CD4-positive, alpha-beta T cell (primary cell): ENCODE results near the gene TMOD3. TPM values are rescaled to one million over a fixed set of nuclear protein-coding genes. Genes with fewer than 3 reads are reported as not detected.
A peak's percentile ranks its signal among the peaks of the same experiment; 100 is the strongest.

Source experiments
- ATAC-seq: fragments of 200-7000 bp; cut with Tn5 transposase; one replicate; pipeline ENCODE4 v1.10.0; 2022; ENCODE audit warnings: mild to moderate bottlenecking; ENCODE audit not compliant: poor library complexity
- CTCF ChIA-PET: fragments of 350-600 bp; sonication (Branson Sonifier 250); formaldehyde crosslinking; loops from one replicate; lab custom pipeline; 2021; ENCODE audit warnings: antibody characterized with exemption, inconsistent platforms; lab: Charles Lee
- POLR2A ChIA-PET: fragments of 350-600 bp; sonication (Branson Sonifier 250); formaldehyde crosslinking; loops from one replicate; lab custom pipeline; 2021; ENCODE audit warnings: antibody characterized with exemption, inconsistent platforms; lab: Charles Lee
- DNase-seq, 14 experiments: peaks; one replicate each; pipeline ENCODE4 v3.0.0-alpha.2; 2013 to 2020; ENCODE audit warnings: mixed read lengths in 2 of 14
- H3K27ac ChIP-seq, 2 donors: one replicate each; pipeline versions ENCODE4 v1.5.1 to v1.7.0; 2013; ENCODE audit warnings: low read length in 2 of 2, low read depth in 1 of 2, mild to moderate bottlenecking in 1 of 2
- H3K27me3 ChIP-seq, 2 experiments: 1 replicate in 1 of 2; 2 replicates in 1 of 2; pipeline versions ENCODE4 v1.6.1 to v1.7.0; 2013; ENCODE audit warnings: low read length in 2 of 2, control low read depth in 1 of 2, mild to moderate bottlenecking in 1 of 2, moderate library complexity in 1 of 2; ENCODE audit not compliant: insufficient read depth in 2 of 2, control insufficient read depth in 1 of 2
- H3K36me3 ChIP-seq: one replicate; pipeline ENCODE4 v1.6.1; 2013; ENCODE audit warnings: low read length, control low read depth; ENCODE audit not compliant: insufficient read depth
- H3K4me1 ChIP-seq: one replicate; pipeline ENCODE4 v1.6.1; 2013; ENCODE audit warnings: low read length, control low read depth; ENCODE audit not compliant: insufficient read depth
- H3K4me3 ChIP-seq: one replicate; pipeline ENCODE4 v1.5.1; 2013; ENCODE audit warnings: mild to moderate bottlenecking, low read length, moderate library complexity
- H3K9me3 ChIP-seq, 2 experiments: 1 replicate in 1 of 2; 2 replicates in 1 of 2; pipeline versions ENCODE4 v1.6.1 to v1.7.0; 2013; ENCODE audit warnings: low read length in 2 of 2, mild to moderate bottlenecking in 2 of 2, control low read depth in 1 of 2, moderate library complexity in 1 of 2; ENCODE audit not compliant: control insufficient read depth in 1 of 2, insufficient read depth in 1 of 2
- H3K27ac Mint-ChIP-seq: one replicate; pipeline ENCODE4 v1.8.0; 2020; ENCODE audit warnings: mixed read lengths
- H3K27me3 Mint-ChIP-seq: one replicate; pipeline ENCODE4 v1.8.0; 2021; ENCODE audit warnings: mixed read lengths
- H3K36me3 Mint-ChIP-seq: one replicate; pipeline ENCODE4 v1.8.0; 2021; ENCODE audit warnings: low read depth, mixed read lengths
- H3K4me1 Mint-ChIP-seq: one replicate; pipeline ENCODE4 v1.8.0; 2021; ENCODE audit warnings: low read depth, mixed read lengths
- H3K4me3 Mint-ChIP-seq: one replicate; pipeline ENCODE4 v1.8.0; 2020; ENCODE audit warnings: mild to moderate bottlenecking, mixed read lengths
- H3K9me3 Mint-ChIP-seq: one replicate; pipeline ENCODE4 v1.8.0; 2020; ENCODE audit warnings: mixed read lengths
- CTCF ChIP-seq: fragments of 200-600 bp; IDR thresholded peaks from one replicate; pipeline ENCODE4 v1.8.0; 2022; ENCODE audit warnings: antibody characterized with exemption, mild to moderate bottlenecking
- intact Hi-C, 2 experiments: fragments of 100-400 bp; cut with DNase I in 1 of 2; cut with micrococcal nuclease in 1 of 2; formaldehyde crosslinking; loops; one replicate each; pipeline versions ENCODE4 v1.15.1 to v1.9.0; 2023 to 2025; cut with DNase I, micrococcal nuclease
- total RNA-seq, 174 experiments: library from RNA in 2 of 174; stranded (reverse) in 2 of 174; gene quantifications; one replicate each; pipeline ENCODE4 v1.2.3 and lab custom pipeline; 2021 to 2026

Gene TMOD3
- total RNA-seq, 2 experiments from 2014 or later, result 37.6 to 39.0 TPM

GRCh38 chr15:51842265-51842664, 12.8 kb downstream of the TMOD3 start:
- Histone ChIP-seq H3K9me3 (no peaks in the 10 kb centered on the region), H3K27me3 (no peaks in the 10 kb centered on the region), H3K36me3 (no peaks in the 10 kb centered on the region), H3K4me1 (peaks cover 48% of the 10 kb centered on the region), H3K27ac (no peak overlapping the region), H3K4me3 (no peak overlapping the region)
- Mint-ChIP-seq H3K4me1 (peaks cover 94% of the 10 kb centered on the region), H3K27me3 (no peaks in the 10 kb centered on the region), H3K36me3 (no peaks in the 10 kb centered on the region), H3K4me3 (no peak overlapping the region), H3K27ac (no peak overlapping the region), H3K9me3 (no peaks in the 10 kb centered on the region)
- ChIA-PET CTCF (no interaction called here), POLR2A (interaction anchor here (1.8 kb wide), 1 partner anchor 20 kb away, joined by 4 read pairs; no protein-coding TSS in a partner anchor)
- intact Hi-C loops, result no loop called here
- ATAC-seq, result no peak
- no peak for TF ChIP-seq CTCF
- no peak for DNase-seq

GRCh38 chr15:51842852-51843737, 13.6 kb downstream of the TMOD3 start:
- ATAC-seq (no peak), DNase-seq (peak in 1 of 14 experiments; percentile 13)
- Histone ChIP-seq H3K4me1 (peaks cover 40% of the 10 kb centered on the region), H3K9me3 (no peaks in the 10 kb centered on the region), H3K27ac (no peak overlapping the region), H3K4me3 (no peak overlapping the region), H3K27me3 (no peaks in the 10 kb centered on the region), H3K36me3 (no peaks in the 10 kb centered on the region)
- Mint-ChIP-seq H3K9me3 (no peaks in the 10 kb centered on the region), H3K36me3 (no peaks in the 10 kb centered on the region), H3K4me1 (peaks cover 93% of the 10 kb centered on the region), H3K27ac (no peak overlapping the region), H3K4me3 (no peak overlapping the region), H3K27me3 (no peaks in the 10 kb centered on the region)
- intact Hi-C loops, result no loop called here
- no peak for TF ChIP-seq CTCF
- CTCF ChIA-PET, result interaction anchor here (1.0 kb wide), 1 partner anchor 12 kb away, joined by 4 read pairs; no protein-coding TSS in a partner anchor
- POLR2A ChIA-PET, result interaction anchor here (1.0 to 1.8 kb wide), 2 partner anchors 19 to 128 kb away, joined by 3 to 4 read pairs; partner anchors contain the start of gene LEO1

- peaks cover 32% of the 10 kb centered on the region for H3K4me1 ChIP-seq
- no peak for ATAC-seq
- Mint-ChIP-seq H3K27ac (no peak overlapping the region), H3K4me3 (no peak overlapping the region), H3K36me3 (no peaks in the 10 kb centered on the region), H3K27me3 (no peaks in the 10 kb centered on the region), H3K4me1 (peaks cover 94% of the 10 kb centered on the region), H3K9me3 (no peaks in the 10 kb centered on the region)
- ChIA-PET POLR2A (interaction anchor here (0.7 to 1.0 kb wide), 2 partner anchors 9 to 393 kb away, joined by 3 to 4 read pairs; no protein-coding TSS in a partner anchor), CTCF (interaction anchor here (1.1 kb wide), 1 partner anchor 68 kb away, joined by 3 read pairs; no protein-coding TSS in a partner anchor)
- no peak for DNase-seq
- no peak overlapping the region for H3K4me3 ChIP-seq
- no peaks in the 10 kb centered on the region for H3K36me3 ChIP-seq
- no peak for TF ChIP-seq CTCF
- H3K27me3 ChIP-seq, result no peaks in the 10 kb centered on the region
- H3K27ac ChIP-seq, result no peak overlapping the region
- no peaks in the 10 kb centered on the region for H3K9me3 ChIP-seq
- intact Hi-C loops, result no loop called here
These were observed 15.4 kb downstream of the TMOD3 start for GRCh38 chr15:51844747-51845426.
